Liver (tissue), 9 donors: ENCODE measurements around the gene CORO2A. TPM values are rescaled to one million over a fixed set of nuclear protein-coding genes. Genes with fewer than 3 reads are reported as not detected.

Experiments
- DNase-seq: peaks from one replicate; pipeline ENCODE4 v3.0.0-alpha.2; 2017; ENCODE audit warnings: low spot score
- H3K27ac ChIP-seq, 2 donors: one replicate each; pipeline ENCODE4 v1.7.0; 2013; ENCODE audit warnings: inconsistent platforms in 2 of 2, low read length in 2 of 2, control low read depth in 1 of 2, low read depth in 1 of 2, mild to moderate bottlenecking in 1 of 2
- H3K27me3 ChIP-seq, 4 donors: one replicate each; pipeline versions ENCODE4 v1.6.1 to v1.7.0; 2013; ENCODE audit warnings: low read length in 3 of 4, inconsistent platforms in 1 of 4, mild to moderate bottlenecking in 1 of 4, moderate library complexity in 1 of 4; ENCODE audit not compliant: control insufficient read depth in 4 of 4, insufficient read depth in 4 of 4
- H3K36me3 ChIP-seq, 4 donors: one replicate each; pipeline versions ENCODE4 v1.6.1 to v1.7.0; 2013; ENCODE audit warnings: low read length in 3 of 4, mild to moderate bottlenecking in 3 of 4, low read depth in 1 of 4, moderate library complexity in 1 of 4; ENCODE audit not compliant: control insufficient read depth in 4 of 4, insufficient read depth in 3 of 4
- H3K4me1 ChIP-seq, 4 donors: one replicate each; pipeline versions ENCODE4 v1.6.1 to v1.7.0; 2013; ENCODE audit warnings: low read length in 3 of 4, mild to moderate bottlenecking in 3 of 4, moderate library complexity in 1 of 4; ENCODE audit not compliant: control insufficient read depth in 4 of 4, insufficient read depth in 4 of 4
- H3K4me3 ChIP-seq, 3 donors: one replicate each; pipeline versions ENCODE4 v1.6.1 to v1.7.0; 2013; ENCODE audit warnings: low read length in 3 of 3, control low read depth in 1 of 3, low read depth in 1 of 3, mild to moderate bottlenecking in 1 of 3
- H3K9ac ChIP-seq, 2 donors: one replicate each; pipeline ENCODE4 v1.7.0; 2013; ENCODE audit warnings: low read length in 2 of 2, mild to moderate bottlenecking in 2 of 2, moderate library complexity in 2 of 2, control low read depth in 1 of 2, low read depth in 1 of 2
- H3K9me3 ChIP-seq, 4 donors: one replicate each; pipeline versions ENCODE4 v1.6.1 to v1.7.0; 2013; ENCODE audit warnings: low read length in 3 of 4; ENCODE audit not compliant: control insufficient read depth in 4 of 4
- EGR1 ChIP-seq, 2 donors: IDR thresholded peaks; 2 replicates each; pipeline ENCODE4 v1.6.1; 2016 to 2018; ENCODE audit warnings: antibody characterized with exemption in 2 of 2, low read depth in 2 of 2
- FOXA1 ChIP-seq: IDR thresholded peaks from 2 replicates; pipeline ENCODE4 v1.6.1; 2016; ENCODE audit warnings: antibody characterized with exemption
- GABPA ChIP-seq, 2 donors: IDR thresholded peaks in 1 of 2; conservative IDR thresholded peaks in 1 of 2; 2 replicates each; pipeline ENCODE4 v1.6.1; 2016; ENCODE audit warnings: antibody characterized with exemption in 2 of 2, mild to moderate bottlenecking in 1 of 2, moderate library complexity in 1 of 2
- HNF4A ChIP-seq, 2 donors: conservative IDR thresholded peaks; 2 replicates each; pipeline ENCODE4 v1.6.1; 2016; ENCODE audit warnings: antibody characterized with exemption in 2 of 2, mild to moderate bottlenecking in 2 of 2
- HNF4G ChIP-seq: IDR thresholded peaks from 2 replicates; pipeline ENCODE4 v1.6.1; 2016; ENCODE audit warnings: antibody characterized with exemption
- JUND ChIP-seq, 2 donors: IDR thresholded peaks; 2 replicates each; pipeline ENCODE4 v1.6.1; 2016; ENCODE audit warnings: antibody characterized with exemption in 2 of 2
- MAX ChIP-seq: IDR thresholded peaks from 2 replicates; pipeline ENCODE4 v1.6.1; 2016; ENCODE audit warnings: antibody characterized with exemption
- NR2F2 ChIP-seq: IDR thresholded peaks from 2 replicates; pipeline ENCODE4 v1.6.1; 2016; ENCODE audit warnings: antibody characterized with exemption
- RAD21 ChIP-seq, 2 donors: IDR thresholded peaks; 2 replicates each; pipeline ENCODE4 v1.6.1; 2016; ENCODE audit warnings: antibody characterized with exemption in 2 of 2, mild to moderate bottlenecking in 2 of 2
- RXRA ChIP-seq, 2 donors: IDR thresholded peaks; 2 replicates each; pipeline ENCODE4 v1.6.1; 2017 to 2018; ENCODE audit warnings: antibody characterized with exemption in 2 of 2, mild to moderate bottlenecking in 1 of 2
- SP1 ChIP-seq: IDR thresholded peaks from 2 replicates; pipeline ENCODE4 v1.6.1; 2018; ENCODE audit warnings: antibody characterized with exemption, mild to moderate bottlenecking
- YY1 ChIP-seq: IDR thresholded peaks from 2 replicates; pipeline ENCODE4 v1.6.1; 2016; ENCODE audit warnings: antibody characterized with exemption, mild to moderate bottlenecking
- ZBTB33 ChIP-seq: IDR thresholded peaks from 2 replicates; pipeline ENCODE4 v1.6.1; 2016; ENCODE audit warnings: antibody characterized with exemption
- WGBS: extraction: QIAGEN DNeasy Blood & Tissue Kit; methylation state at CpG from one replicate; pipeline ENCODE4 v1.1.7; 2013; 5-methylcytosine and 5-hydroxymethylcytosine counted together
- polyA plus RNA-seq, 2 donors: library from polyadenylated mRNA; stranded (reverse) in 1 of 2; unstranded in 1 of 2; fragments of 200-250 nt in 1 of 2; fragments of >200 nt in 1 of 2; fragmentation: Nextera tagmentation in 1 of 2; extraction: Ambion mirVana in 1 of 2; gene quantifications; one replicate each; pipeline versions ENCODE4 v1.2.1 to v1.2.3, GENCODE V29; 2013 to 2015
- total RNA-seq, 2 donors: library from RNA; depleted of rRNA; stranded (reverse); fragments of >200 nt; gene quantifications; one replicate each; pipeline ENCODE4 v1.2.3, GENCODE V29; 2014
- TF ChIP-seq, protein P1 (sequence below): fragments of 150-350 bp; IDR thresholded peaks from 2 replicates; pipeline ENCODE4 v1.5.1; 2017; ENCODE audit warnings: improper control_type of control experiment, low read depth, low read length; ENCODE audit not compliant: missing input control
- TF ChIP-seq, protein P2 (sequence below): IDR thresholded peaks from 2 replicates; pipeline ENCODE4 v1.6.1; 2016; ENCODE audit warnings: antibody characterized with exemption, mild to moderate bottlenecking
- TF ChIP-seq, protein P3 (sequence below): IDR thresholded peaks from 2 replicates; pipeline ENCODE4 v1.6.1; 2016; ENCODE audit warnings: antibody characterized with exemption
- donor health status: healthy.
- donor health status: healthy.
- donor health status: healthy.
- donor health status: healthy.
- donor health status: healthy.

The CORO2A gene
- total and polyA plus RNA-seq, 4 donors: 1.2 to 2.8 (median 1.4) TPM

- Histone ChIP-seq H3K27ac (no peak overlapping the region), H3K27me3 (no peaks in the 10 kb centered on the region), H3K9me3 (no peaks in the 10 kb centered on the region), H3K9ac (no peak overlapping the region), H3K36me3 (no peaks in the 10 kb centered on the region), H3K4me1 (peaks cover 4 to 21% (median 14%) of the 10 kb centered on the region in 4 donors), H3K4me3 (no peak overlapping the region)
- TF ChIP-seq MAX: no peak
- TF ChIP-seq RAD21 (IDR thresholded peaks at IDR 0.05): no peak
- no peak for TF ChIP-seq HNF4A (conservative IDR thresholded peaks at IDR 0.05)
- no peak for TF ChIP-seq FOXA1
- no peak for TF ChIP-seq JUND (IDR thresholded peaks at IDR 0.05)
- no peak for TF ChIP-seq ZBTB33
- TF ChIP-seq RXRA (IDR thresholded peaks at IDR 0.05): no peak
- no peak for TF ChIP-seq EGR1 (IDR thresholded peaks at IDR 0.05; ENCODE audit: low read depth in 2 of 2)
- TF ChIP-seq SP1: no peak
- TF ChIP-seq NR2F2: no peak
- TF ChIP-seq, protein P1, sequence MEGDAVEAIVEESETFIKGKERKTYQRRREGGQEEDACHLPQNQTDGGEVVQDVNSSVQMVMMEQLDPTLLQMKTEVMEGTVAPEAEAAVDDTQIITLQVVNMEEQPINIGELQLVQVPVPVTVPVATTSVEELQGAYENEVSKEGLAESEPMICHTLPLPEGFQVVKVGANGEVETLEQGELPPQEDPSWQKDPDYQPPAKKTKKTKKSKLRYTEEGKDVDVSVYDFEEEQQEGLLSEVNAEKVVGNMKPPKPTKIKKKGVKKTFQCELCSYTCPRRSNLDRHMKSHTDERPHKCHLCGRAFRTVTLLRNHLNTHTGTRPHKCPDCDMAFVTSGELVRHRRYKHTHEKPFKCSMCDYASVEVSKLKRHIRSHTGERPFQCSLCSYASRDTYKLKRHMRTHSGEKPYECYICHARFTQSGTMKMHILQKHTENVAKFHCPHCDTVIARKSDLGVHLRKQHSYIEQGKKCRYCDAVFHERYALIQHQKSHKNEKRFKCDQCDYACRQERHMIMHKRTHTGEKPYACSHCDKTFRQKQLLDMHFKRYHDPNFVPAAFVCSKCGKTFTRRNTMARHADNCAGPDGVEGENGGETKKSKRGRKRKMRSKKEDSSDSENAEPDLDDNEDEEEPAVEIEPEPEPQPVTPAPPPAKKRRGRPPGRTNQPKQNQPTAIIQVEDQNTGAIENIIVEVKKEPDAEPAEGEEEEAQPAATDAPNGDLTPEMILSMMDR: no peak
- TF ChIP-seq HNF4G: no peak
- TF ChIP-seq, protein P2, sequence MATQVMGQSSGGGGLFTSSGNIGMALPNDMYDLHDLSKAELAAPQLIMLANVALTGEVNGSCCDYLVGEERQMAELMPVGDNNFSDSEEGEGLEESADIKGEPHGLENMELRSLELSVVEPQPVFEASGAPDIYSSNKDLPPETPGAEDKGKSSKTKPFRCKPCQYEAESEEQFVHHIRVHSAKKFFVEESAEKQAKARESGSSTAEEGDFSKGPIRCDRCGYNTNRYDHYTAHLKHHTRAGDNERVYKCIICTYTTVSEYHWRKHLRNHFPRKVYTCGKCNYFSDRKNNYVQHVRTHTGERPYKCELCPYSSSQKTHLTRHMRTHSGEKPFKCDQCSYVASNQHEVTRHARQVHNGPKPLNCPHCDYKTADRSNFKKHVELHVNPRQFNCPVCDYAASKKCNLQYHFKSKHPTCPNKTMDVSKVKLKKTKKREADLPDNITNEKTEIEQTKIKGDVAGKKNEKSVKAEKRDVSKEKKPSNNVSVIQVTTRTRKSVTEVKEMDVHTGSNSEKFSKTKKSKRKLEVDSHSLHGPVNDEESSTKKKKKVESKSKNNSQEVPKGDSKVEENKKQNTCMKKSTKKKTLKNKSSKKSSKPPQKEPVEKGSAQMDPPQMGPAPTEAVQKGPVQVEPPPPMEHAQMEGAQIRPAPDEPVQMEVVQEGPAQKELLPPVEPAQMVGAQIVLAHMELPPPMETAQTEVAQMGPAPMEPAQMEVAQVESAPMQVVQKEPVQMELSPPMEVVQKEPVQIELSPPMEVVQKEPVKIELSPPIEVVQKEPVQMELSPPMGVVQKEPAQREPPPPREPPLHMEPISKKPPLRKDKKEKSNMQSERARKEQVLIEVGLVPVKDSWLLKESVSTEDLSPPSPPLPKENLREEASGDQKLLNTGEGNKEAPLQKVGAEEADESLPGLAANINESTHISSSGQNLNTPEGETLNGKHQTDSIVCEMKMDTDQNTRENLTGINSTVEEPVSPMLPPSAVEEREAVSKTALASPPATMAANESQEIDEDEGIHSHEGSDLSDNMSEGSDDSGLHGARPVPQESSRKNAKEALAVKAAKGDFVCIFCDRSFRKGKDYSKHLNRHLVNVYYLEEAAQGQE: no peak
- WGBS: 95% methylated on average over 4 of the region's 4 CpGs
- no peak for DNase-seq
These were observed 30.6 kb downstream of the CORO2A start for GRCh38 chr9:98161851-98162250.

DNA sequence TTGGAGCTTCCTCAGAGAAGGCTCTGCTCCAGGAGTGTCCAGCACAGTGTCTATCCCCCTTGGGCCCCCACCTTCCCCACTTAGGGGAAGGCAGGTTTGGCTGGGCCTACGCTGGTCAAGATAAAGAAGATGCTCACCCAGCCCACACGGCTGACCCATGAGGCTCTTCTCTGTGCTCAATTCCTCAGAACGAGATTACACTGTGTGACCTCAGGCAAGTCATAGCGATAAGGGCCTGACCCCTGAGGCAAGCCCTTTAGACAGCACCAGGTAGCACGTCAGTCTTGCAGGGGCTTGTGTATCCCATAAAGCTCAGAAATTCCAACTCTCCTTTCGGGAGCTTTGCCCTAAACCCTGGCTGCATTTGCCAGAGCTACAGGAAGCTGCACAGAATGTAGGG lies 32.6 kb downstream of the CORO2A start:
- Histone ChIP-seq H3K4me3 (no peak overlapping the region), H3K9me3 (no peaks in the 10 kb centered on the region), H3K36me3 (no peaks in the 10 kb centered on the region), H3K27me3 (no peaks in the 10 kb centered on the region), H3K9ac (no peak overlapping the region), H3K4me1 (peaks cover 4 to 21% (median 14%) of the 10 kb centered on the region in 4 donors), H3K27ac (no peak overlapping the region)
- no peak for DNase-seq
- WGBS: 77% methylated on average over 6 of the region's 6 CpGs
- TF ChIP-seq FOXA1: no peak
- TF ChIP-seq SP1: no peak
- no peak for TF ChIP-seq ZBTB33
- TF ChIP-seq, protein P2: no peak
- TF ChIP-seq, protein P3, sequence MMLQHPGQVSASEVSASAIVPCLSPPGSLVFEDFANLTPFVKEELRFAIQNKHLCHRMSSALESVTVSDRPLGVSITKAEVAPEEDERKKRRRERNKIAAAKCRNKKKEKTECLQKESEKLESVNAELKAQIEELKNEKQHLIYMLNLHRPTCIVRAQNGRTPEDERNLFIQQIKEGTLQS: no peak
- no peak for TF ChIP-seq YY1
- no peak for TF ChIP-seq GABPA (IDR thresholded peaks at IDR 0.05 in 1 of 2, conservative IDR thresholded peaks at IDR 0.05 in 1 of 2)
- TF ChIP-seq, protein P1: no peak
- no peak for TF ChIP-seq EGR1 (IDR thresholded peaks at IDR 0.05; ENCODE audit: low read depth in 2 of 2)
